Heart left ventricle (tissue), 13 donors: ENCODE data around the gene SRP54.

Source experiments
- CTCF ChIP-seq, 12 donors: fragments of 200-600 bp; sonication (generic) in 4 of 12; IDR thresholded peaks; one replicate each; pipeline versions ENCODE4 v1.5.0 to v1.8.0; 2018 to 2022; ENCODE audit warnings: antibody characterized with exemption in 12 of 12, mild to moderate bottlenecking in 5 of 12
- POLR2A ChIP-seq, 2 donors: fragments of 450-650 bp; IDR thresholded peaks; one replicate each; pipeline ENCODE4 v1.6.1; 2017; ENCODE audit warnings: antibody characterized with exemption in 2 of 2, mild to moderate bottlenecking in 2 of 2, moderate library complexity in 2 of 2
- donor health status: ischemic (EF 13 %, LVEDD 7.1; RV severe dilation, severe dysfunction).
- donor health status: DM: no; HTN: yes; CAD: no.
- donor health status: DM: no; HTN: no; CAD: no.
- donor health status: ischemic (EF 25% LVEDD 6.9; RV normal size, moderate dysfunction).
- donor health status: ischemic (EF 25% LVEDD 5.7; RV mildly dilated, moderate dysfunction).
- donor health status: ischemic (EF 35%, LVEDD 5.7; RV mildly dilated, moderate dysfunction).
- donor health status: nonischemic (EF 11% LVEDD 7.7; RV severe dilation, severe dysfunction).
- donor health status: DM: yes; HTN: yes; CAD: no.
- donor health status: PGD.
- donor health status: ischemic (EF 29% LVEDD 5.4; RV normal size, mild dysfunction).
- donor health status: nonischemic (EF 23%, LVEDD 6.1; RV moderate dilation, normal function).

- no peak for TF ChIP-seq CTCF (IDR thresholded peaks at IDR 0.05)
- TF ChIP-seq POLR2A (IDR thresholded peaks at IDR 0.05): no peak
These were observed 39.3 kb upstream of the SRP54 start for GRCh38 chr14:34943506-34943905.
